ENCODE results near the gene GGT5. TPM values are rescaled to one million over a fixed set of nuclear protein-coding genes. Genes with fewer than 3 reads are reported as not detected.
"Not testable (repeated sequence)": the region's sequence is repeated elsewhere in the genome, so short reads cannot be mapped to it uniquely, and the experiment has no call there.

The GGT5 gene
- total RNA-seq, 1 donor from 2014 or later = 1.3 TPM

DNA sequence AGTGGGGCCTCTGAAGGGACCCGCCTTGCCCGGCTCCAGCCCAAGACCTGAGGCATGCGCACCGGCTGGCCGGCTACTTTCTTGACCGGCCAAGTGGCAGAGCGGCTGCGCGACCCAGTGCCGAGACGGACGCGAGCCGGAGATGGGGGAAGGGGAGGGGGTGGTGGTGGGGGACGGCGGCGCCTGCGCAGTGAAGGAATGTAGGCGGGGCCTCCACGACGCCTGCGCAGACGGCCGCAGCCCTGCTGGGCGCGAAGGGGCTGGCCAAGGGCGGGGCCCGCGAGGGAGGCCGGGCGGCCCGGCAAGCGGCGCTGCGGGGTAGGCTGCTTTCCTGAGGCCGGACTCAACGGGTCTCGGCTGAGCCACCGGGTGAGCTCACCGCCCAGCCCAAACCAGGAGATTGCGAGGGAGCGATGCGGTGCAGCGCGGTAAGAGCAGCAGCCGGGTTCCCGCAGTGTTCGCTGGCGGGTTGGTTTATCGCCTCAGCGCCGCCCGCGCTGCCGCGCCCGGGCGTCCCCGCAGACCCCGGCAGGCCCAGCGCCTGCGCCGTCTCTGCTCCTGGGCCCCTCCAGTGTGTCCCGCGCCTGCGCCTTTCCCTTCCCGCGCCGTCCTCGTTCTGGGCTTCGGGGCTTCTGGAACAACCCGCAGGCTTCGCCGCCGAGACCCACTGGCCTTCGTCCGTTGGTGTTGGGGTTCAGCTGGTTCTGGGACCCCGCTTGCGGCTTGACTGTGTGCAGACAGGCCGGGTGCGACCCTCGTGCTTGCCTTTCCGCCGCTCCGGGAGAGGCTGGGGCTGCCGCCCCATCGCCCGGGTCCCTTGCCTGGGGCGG is 25.9 kb upstream of the GGT5 start, which contains the start of gene SPECC1L:
Gene SPECC1L (plus strand): TSS at position 276 of the 830 bp plus-strand sequence. CDS start 31,401 bp downstream, outside the sequence.
- DNase-seq (ENCODE audit: low read depth) = no peak
- TF ChIP-seq, protein P1, sequence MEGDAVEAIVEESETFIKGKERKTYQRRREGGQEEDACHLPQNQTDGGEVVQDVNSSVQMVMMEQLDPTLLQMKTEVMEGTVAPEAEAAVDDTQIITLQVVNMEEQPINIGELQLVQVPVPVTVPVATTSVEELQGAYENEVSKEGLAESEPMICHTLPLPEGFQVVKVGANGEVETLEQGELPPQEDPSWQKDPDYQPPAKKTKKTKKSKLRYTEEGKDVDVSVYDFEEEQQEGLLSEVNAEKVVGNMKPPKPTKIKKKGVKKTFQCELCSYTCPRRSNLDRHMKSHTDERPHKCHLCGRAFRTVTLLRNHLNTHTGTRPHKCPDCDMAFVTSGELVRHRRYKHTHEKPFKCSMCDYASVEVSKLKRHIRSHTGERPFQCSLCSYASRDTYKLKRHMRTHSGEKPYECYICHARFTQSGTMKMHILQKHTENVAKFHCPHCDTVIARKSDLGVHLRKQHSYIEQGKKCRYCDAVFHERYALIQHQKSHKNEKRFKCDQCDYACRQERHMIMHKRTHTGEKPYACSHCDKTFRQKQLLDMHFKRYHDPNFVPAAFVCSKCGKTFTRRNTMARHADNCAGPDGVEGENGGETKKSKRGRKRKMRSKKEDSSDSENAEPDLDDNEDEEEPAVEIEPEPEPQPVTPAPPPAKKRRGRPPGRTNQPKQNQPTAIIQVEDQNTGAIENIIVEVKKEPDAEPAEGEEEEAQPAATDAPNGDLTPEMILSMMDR (conservative IDR thresholded peaks at IDR 0.05; ENCODE audit: low read depth, low read length) = peak; percentile 26
- peak within 1 kb of the TSS; percentile 99 for H3K4me3 ChIP-seq (ENCODE audit: low read depth, low read length)

- DNase-seq (ENCODE audit: low read depth); H3K4me3 ChIP-seq (ENCODE audit: low read depth, low read length): not testable (repeated sequence)
Observed at GRCh38 chr22:24266495-24266894, 21.6 kb upstream of the GGT5 start.

DNA sequence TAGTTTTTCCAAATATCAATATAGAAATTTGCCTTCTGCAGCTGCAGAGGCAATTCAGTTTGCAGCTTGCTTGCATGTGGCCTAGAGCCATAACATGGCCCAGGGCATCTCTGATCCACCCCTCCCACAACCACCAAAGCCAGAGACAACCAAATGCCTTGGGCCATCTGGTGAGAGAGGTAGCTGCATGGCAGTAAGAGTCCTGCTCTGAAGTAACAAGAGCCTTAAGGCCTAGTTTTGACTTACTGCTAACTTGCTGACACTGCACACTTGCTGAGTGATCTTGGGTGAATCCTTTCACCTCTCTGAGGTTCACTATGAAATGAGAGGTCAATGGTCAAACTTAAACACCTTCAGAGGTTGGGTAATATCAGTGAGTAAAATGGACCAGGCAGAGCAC is 20.9 kb upstream of the GGT5 start:
- H3K4me3 ChIP-seq (ENCODE audit: low read depth, low read length) = no peak overlapping the region
- TF ChIP-seq, protein P1 (conservative IDR thresholded peaks at IDR 0.05; ENCODE audit: low read depth, low read length) = no peak
- DNase-seq (ENCODE audit: low read depth) = no peak

DNA sequence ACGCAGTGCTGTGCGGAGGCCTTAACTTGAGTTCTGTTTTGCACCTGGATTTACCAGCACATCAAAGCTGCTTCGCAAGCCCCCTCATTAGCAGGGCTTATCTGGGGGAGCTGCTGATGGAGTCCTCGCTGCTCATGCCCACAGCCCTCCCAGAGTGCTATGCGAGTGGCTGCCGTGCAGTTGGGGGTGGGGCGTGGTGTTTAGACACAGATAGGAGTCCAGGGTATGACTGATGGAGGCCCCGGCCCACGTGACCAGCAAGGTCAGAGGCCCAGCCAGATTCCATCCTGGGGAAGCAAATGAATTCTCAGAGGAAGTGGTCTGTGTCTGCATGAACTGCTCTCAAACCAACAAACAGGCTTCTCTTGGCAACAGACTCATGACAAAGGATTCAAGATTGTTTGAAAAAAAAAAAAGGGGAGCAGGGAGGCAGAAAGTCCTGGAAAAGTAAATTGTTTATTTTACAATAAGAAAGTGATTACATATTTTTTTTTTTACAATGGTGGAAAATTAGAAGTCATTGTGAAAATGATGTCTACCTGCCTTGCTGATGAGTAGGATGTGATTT is 19.5 kb upstream of the GGT5 start:
- not testable (repeated sequence) for DNase-seq (ENCODE audit: low read depth); H3K4me3 ChIP-seq (ENCODE audit: low read depth, low read length)

DNA sequence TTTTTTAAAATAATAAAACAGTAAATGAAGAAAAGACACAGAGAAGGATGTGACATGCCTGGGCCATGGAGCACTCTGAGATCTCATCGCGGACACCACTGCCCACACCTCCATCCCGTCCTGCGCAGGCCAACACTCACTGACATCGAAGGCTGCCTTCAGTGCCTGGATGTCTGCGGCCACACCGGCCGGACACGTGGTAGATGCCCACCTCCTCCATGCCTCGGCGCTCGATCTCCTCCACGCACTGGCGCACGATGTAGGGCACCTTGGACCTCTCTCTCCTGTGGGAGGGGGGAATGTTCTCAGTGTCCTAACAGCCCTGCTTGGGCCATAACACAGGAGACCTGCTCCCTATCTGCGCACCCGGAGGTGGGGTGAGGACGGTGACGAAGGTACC is 18.6 kb upstream of the GGT5 start:
- not testable (repeated sequence) for H3K4me3 ChIP-seq (ENCODE audit: low read depth, low read length); DNase-seq (ENCODE audit: low read depth)

DNA sequence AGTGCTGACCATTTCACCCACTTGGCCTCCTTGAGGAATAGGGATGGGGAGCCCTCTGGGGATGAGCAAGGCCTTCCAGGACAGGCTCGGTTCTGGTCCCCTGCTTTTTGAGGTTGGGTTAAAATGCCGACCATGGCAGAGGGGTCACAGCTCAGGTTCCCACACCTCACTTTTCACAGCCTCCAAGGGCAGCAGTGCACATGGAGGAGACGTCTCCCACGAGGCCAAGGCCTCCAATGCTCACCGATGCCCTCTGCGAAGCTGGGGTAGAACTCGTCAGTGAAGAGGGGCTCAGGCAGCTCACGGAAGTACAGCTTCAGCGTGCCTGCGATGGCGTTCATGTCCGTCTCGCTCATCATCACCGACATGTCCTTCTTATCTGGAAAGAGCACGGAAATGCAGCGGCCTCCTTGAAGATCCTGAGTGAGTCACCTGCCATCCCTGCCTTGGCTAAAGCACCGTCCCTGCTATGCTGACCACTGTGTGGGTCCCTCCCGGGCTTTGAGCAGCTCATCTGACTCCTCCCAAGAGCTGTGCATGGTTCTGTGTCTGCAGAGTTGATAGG is 17.4 kb upstream of the GGT5 start:
- not testable (repeated sequence) for H3K4me3 ChIP-seq (ENCODE audit: low read depth, low read length); DNase-seq (ENCODE audit: low read depth)

GRCh38 chr22:24259459-24259858 is 14.6 kb upstream of the GGT5 start:
- not testable (repeated sequence) for H3K4me3 ChIP-seq (ENCODE audit: low read depth, low read length); DNase-seq (ENCODE audit: low read depth)
- TF ChIP-seq, protein P1 (conservative IDR thresholded peaks at IDR 0.05; ENCODE audit: low read depth, low read length) = peak; percentile 26

- DNase-seq (ENCODE audit: low read depth) = not testable (repeated sequence)
Observed at GRCh38 chr22:24256736-24257135, 11.9 kb upstream of the GGT5 start.

GRCh38 chr22:24256136-24256535 is 11.3 kb upstream of the GGT5 start:
- H3K4me3 ChIP-seq (ENCODE audit: low read depth, low read length); DNase-seq (ENCODE audit: low read depth): not testable (repeated sequence)

More at GRCh38 chr22:24256736-24257135, 11.9 kb upstream of the GGT5 start:
- not testable (repeated sequence) for H3K4me3 ChIP-seq (ENCODE audit: low read depth, low read length)

DNA sequence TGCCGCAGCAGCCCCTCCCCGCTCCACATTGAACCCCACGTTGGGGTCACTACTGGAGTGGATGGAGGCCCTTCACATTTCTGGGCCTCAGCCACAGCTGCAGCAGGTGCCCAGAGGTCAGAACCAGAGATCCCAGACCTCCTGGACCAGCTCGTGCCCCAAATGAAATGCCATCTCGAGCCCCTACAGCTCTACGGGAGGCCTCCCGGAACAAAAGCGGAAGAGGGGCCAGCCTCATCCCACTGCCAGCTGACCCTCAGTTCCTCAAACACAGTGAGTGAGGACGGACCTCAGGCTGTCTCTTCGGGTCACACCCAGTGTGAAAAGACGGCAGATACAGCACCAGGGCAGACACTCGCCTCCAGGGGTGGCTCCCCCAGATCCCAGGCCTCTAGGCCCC is 8.2 kb upstream of the GGT5 start:
- H3K4me3 ChIP-seq (ENCODE audit: low read depth, low read length); DNase-seq (ENCODE audit: low read depth): not testable (repeated sequence)

DNA sequence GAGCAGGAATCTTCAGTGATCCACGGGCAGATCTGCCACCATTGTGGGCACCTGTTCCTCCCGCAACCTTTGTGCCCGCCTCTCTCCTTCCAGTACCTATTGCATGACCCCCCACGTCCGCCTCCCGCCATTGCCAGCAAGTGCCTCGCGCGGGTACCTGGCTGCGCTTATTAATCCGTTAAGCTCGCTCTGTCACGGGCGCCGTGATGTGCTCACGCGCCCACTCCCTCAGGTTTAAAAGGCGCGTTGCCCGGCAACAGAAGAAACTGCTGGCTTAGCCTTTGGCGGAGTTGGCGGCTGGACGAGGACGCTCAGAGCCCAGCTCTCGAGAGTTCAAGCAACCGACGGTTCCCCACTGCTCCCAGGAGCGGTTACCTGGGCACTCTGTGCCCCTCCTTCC is 6.4 kb upstream of the GGT5 start:
- H3K4me3 ChIP-seq (ENCODE audit: low read depth, low read length); DNase-seq (ENCODE audit: low read depth): not testable (repeated sequence)

DNA sequence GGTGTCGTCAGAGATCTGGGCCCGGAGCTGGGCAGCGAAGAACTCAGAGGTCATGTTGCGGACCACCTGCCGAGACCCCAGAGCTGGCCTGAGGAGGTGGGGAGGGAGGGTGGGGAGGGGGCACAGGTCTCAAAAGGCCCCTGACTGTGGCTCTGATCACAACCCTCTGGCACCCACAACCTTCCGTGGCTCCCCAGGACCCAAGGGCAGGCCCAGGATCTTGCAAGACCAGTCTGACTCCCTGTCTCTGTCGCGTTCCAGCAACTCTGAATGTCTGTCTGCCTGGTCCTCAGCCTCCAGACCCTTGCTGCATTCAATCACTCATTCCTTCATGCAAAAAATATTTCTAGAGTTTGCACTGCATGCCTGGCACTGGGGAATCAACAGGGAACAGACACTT is 4.5 kb upstream of the GGT5 start:
- not testable (repeated sequence) for H3K4me3 ChIP-seq (ENCODE audit: low read depth, low read length); DNase-seq (ENCODE audit: low read depth)

- not testable (repeated sequence) for H3K4me3 ChIP-seq (ENCODE audit: low read depth, low read length); DNase-seq (ENCODE audit: low read depth)
Observed at GRCh38 chr22:24248611-24249010, 3.7 kb upstream of the GGT5 start.
